Epithelial cell of proximal tubule (primary cell): Measurements from ENCODE around the gene DAPK1. TPM values are rescaled to one million over a fixed set of nuclear protein-coding genes. Genes with fewer than 3 reads are reported as not detected.
A peak's percentile ranks its signal among the peaks of the same experiment; 100 is the strongest.
"Not testable (repeated sequence)": the region's sequence is repeated elsewhere in the genome, so short reads cannot be mapped to it uniquely, and the experiment has no call there.

Source experiments
- DNase-seq: peaks from one replicate; pipeline ENCODE4 v3.0.0-alpha.2; 2011; ENCODE audit warnings: low read depth
- H3K4me3 ChIP-seq: 2 replicates; pipeline ENCODE4 v1.5.1; 2011; ENCODE audit warnings: low read depth, mild to moderate bottlenecking, low read length
- total RNA-seq: library from RNA; depleted of rRNA; stranded (reverse); fragments of >200 nt; gene quantifications from 2 replicates; pipeline ENCODE4 v1.2.3, GENCODE V29; 2015
- TF ChIP-seq, protein P1 (sequence below): conservative IDR thresholded peaks from 2 replicates; pipeline ENCODE4 v1.5.1; 2012; ENCODE audit warnings: low read depth, mild to moderate bottlenecking, low read length

DAPK1 gene
- total RNA-seq, 1 donor from 2014 or later, result 46.3 TPM

DNA sequence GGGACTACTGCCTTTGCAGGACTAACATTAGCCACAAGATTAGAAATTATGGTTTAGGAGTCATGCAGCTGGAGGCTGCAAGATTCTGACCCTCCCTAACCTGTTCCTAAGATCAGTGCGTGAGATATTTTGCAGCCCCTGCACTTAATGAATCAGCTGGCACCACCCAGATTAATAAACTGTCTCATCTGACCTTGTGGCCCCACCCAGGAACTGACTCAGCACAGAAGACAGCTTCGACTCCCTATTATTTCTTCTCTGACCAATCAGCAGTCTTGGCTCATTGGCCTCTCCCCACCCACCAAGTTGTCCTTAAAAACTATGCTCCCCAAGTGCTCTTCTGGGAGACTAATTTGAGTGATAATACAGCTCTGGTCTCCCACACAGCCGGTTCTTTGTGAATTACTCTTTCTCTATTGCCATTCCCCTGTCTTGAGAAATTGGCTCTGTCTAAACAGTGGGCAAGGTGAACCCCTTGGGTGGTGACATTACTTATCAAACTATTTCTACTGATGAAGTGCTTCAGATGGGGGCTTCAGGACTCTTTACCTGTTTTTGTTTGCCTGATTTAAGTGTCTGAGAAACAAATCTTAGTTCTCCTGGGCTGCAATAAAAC is 245.3 kb downstream of the DAPK1 start:
- TF ChIP-seq, protein P1, sequence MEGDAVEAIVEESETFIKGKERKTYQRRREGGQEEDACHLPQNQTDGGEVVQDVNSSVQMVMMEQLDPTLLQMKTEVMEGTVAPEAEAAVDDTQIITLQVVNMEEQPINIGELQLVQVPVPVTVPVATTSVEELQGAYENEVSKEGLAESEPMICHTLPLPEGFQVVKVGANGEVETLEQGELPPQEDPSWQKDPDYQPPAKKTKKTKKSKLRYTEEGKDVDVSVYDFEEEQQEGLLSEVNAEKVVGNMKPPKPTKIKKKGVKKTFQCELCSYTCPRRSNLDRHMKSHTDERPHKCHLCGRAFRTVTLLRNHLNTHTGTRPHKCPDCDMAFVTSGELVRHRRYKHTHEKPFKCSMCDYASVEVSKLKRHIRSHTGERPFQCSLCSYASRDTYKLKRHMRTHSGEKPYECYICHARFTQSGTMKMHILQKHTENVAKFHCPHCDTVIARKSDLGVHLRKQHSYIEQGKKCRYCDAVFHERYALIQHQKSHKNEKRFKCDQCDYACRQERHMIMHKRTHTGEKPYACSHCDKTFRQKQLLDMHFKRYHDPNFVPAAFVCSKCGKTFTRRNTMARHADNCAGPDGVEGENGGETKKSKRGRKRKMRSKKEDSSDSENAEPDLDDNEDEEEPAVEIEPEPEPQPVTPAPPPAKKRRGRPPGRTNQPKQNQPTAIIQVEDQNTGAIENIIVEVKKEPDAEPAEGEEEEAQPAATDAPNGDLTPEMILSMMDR, result no peak

DNA sequence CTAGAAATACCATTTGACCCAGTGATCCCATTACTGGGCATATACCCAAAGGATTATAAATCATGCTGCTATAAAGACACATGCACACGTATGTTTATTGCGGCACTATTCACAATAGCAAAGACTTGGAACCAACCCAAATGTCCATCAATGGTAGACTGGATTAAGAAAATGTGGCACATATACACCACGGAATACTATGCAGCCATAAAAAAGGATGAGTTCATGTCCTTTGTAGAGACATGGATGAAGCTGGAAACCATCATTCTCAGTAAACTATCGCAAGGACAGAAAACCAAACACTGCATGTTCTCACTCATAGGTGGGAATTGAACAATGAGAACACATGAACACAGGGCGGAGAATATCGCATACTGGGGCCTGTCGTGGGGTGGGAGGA is 246.6 kb downstream of the DAPK1 start:
- not testable (repeated sequence) for DNase-seq, H3K4me3 ChIP-seq

More for the DNA sequence above, 245.3 kb downstream of the DAPK1 start:
- DNase-seq, result no peak
- H3K4me3 ChIP-seq, result no peak overlapping the region

DNA sequence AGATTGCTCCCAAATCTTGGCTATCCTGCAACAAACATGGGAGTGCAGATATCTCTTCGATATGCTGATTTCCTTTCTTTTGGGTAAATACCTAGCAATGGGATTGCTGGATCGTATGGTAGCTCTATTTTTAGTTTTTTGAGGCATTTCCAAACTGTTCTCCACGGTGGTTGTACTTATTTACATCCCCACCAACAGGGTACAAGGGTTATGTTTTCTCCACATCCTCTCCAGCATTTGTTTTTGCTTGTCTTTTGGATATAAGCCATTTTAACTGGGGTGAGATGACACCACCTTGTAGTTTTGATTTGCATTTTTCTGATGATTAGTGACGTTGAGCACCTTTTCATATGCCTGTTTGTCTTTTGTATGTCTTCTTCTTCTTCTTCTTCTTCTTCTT is 248.5 kb downstream of the DAPK1 start:
- H3K4me3 ChIP-seq, result no peak overlapping the region
- DNase-seq, result no peak
- TF ChIP-seq, protein P1, result no peak

DNA sequence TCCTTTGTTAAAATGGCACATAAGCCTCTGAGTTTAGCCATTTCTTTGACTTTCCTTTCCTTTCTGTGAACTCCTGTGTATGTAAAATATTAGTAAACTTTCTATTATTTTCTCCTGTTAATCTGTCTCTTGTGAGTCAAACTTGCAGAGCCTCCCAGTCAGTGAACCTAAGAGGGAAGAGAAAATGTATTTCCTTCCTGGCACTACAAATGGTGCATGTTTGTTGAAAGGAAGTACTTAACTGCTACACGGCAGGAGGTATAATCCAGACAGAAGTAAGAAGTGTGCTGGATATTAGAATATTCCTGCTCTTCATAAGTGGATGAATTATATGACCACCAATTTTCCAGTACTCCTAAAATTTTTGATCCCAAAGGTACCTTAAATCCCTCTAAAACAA is 251.2 kb downstream of the DAPK1 start:
- no peak for DNase-seq
- TF ChIP-seq, protein P1, result no peak
- no peak overlapping the region for H3K4me3 ChIP-seq

DNA sequence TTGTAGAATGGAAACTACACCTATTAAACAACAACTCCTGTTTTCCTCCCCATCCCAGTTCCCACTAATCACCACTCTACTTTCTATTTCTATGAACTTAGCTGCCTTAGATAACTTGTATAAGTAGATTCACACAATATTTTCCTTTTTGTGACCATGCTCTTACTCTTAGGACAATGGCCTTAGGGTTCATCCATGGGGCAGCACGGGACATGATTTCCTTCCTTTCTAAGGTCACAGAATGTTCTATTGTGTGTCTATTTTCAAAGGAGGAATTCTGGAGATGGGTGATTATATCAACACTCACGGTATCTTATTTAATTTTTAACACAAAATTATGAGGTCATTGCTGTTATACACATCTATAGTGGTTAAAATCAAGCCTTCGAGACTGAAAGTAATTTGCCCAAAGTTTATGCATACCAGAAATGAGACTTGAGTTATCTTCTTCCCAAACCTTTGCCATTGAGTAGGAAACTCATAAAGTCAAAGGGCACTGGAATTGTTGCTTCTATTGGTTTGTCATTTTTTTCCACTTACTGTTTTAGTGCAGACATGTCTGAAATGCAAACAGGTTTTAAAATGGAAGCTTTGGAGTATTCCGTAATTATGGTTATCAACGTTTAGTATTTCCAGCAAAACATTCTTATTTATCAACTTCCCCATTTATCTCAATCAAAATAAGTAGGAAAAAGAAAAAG is 251.8 kb downstream of the DAPK1 start:
- TF ChIP-seq, protein P1, result no peak
- DNase-seq, result no peak
- H3K4me3 ChIP-seq, result no peak overlapping the region

DNA sequence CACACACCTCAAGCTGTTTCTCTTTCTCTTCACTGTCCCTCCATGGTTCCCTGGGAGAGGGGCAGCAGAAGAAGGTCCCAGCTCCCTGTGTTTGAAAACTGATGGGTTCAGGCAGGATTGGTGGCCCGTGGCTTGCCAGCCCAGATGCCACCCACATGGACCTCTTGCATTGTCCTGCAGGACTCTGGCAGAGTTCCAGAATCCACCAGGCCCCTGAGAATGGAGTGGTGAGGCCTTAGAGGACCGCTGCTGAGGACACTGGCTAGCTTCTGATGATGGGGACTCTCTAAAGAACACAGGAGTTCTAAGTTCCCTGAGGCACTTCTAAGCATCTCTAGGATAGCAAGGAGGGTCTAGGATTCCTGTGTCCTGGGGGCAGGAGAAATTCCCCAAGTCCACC is 253.1 kb downstream of the DAPK1 start:
- no peak for DNase-seq
- TF ChIP-seq, protein P1, result no peak
- H3K4me3 ChIP-seq, result no peak overlapping the region

DNA sequence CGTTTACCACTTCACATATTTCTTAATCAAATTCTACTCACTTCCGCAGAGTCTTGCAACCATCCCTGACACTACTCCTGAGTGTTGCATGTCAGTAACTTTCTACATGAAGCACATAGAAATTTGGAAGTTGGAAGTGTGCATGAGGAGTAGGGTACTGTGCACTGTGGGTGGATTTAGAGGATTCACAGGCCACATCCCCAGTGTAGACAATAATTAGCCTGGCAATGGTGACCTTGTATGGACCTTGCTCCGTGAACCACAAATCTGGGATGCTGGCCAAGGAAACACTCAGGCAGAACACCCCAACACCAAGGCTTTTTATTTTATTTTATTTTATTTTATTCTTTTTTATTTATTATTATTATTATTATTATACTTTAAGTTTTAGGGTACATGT is 253.8 kb downstream of the DAPK1 start:
- peak; percentile 67 for DNase-seq
- TF ChIP-seq, protein P1, result no peak
- H3K4me3 ChIP-seq, result no peak overlapping the region
